ACC112 (cell line): Measurements from ENCODE around the gene HOXA9.

Source experiments
- H2AFZ ChIP-seq: fragments of 200-600 bp; sonication (generic); one replicate; pipeline ENCODE4 v1.6.0; 2017; ENCODE audit warnings: antibody characterized with exemption, low read length; ENCODE audit not compliant: unreplicated experiment
- H3K27ac ChIP-seq: fragments of 200-600 bp; sonication (generic); 2 replicates; pipeline ENCODE4 v1.5.1; 2014; ENCODE audit warnings: low read depth, mild to moderate bottlenecking, antibody characterized with exemption, low read length, moderate library complexity
- H3K27me3 ChIP-seq: fragments of 200-600 bp; sonication (generic); 2 replicates; pipeline ENCODE4 v1.6.1; 2014; ENCODE audit warnings: mild to moderate bottlenecking, antibody characterized with exemption, low read length, moderate library complexity, mixed read lengths; ENCODE audit not compliant: insufficient read depth
- H3K36me3 ChIP-seq: fragments of 200-600 bp; sonication (generic); 2 replicates; pipeline ENCODE4 v1.6.1; 2016; ENCODE audit warnings: mild to moderate bottlenecking, antibody characterized with exemption, low read length, moderate library complexity, mixed read lengths; ENCODE audit not compliant: insufficient read depth
- H3K4me1 ChIP-seq: fragments of 200-600 bp; sonication (generic); one replicate; pipeline ENCODE4 v1.6.1; 2016; ENCODE audit warnings: low read length, mixed read lengths; ENCODE audit not compliant: insufficient read depth, unreplicated experiment, control insufficient read depth
- H3K4me3 ChIP-seq: fragments of 200-600 bp; sonication (generic); 2 replicates; pipeline ENCODE4 v1.5.1; 2014; ENCODE audit warnings: mild to moderate bottlenecking, low read depth, low read length
- H3K79me2 ChIP-seq: fragments of 200-600 bp; sonication (generic); one replicate; pipeline ENCODE4 v1.6.0; 2016; ENCODE audit warnings: low read length; ENCODE audit not compliant: control insufficient read depth, unreplicated experiment, insufficient read depth

HOXA9 gene

DNA sequence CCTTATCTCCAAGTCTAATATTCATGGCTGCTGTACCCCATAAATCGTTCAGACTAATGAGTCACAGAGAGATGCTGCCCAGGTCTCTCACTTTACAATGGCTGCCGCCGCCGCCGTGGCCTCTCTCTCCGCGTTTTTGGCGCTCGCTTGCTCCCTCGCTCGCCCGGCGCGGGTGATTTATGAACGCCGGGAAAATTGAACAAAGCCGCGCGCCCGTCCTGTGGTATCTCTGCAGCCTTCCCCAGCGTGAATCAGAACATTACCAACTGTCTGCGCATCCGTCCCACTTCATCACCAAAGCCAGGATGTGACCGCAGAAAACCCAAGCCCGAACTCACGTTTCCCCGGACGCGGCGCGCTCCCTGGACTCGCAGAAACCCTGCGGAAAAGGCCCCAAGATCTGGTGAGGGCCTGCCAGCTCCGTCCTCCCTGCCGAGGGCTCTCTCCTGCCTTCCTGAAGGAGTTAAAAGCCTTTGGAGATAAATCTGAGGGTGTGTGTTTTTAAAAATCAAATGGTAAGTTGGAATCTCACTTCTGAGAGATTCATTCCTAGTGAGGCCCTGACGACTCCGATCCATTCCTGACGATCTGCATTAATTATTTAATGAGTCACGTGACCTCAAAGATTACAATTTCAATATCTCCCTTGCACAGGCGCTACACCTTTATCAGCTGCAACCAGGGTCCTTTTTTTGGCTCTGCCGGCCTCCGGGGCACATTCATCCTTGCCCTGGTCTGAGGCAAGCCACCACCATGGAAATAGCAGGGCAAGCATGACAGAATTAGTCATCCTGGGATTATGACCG lies 41.0 kb downstream of the HOXA9 start:
- Histone ChIP-seq H3K79me2 (no peaks in the 10 kb centered on the region), H3K4me1 (peaks cover 4% of the 10 kb centered on the region), H3K36me3 (no peaks in the 10 kb centered on the region), H2AFZ (no peak overlapping the region), H3K27me3 (peaks cover 99% of the 10 kb centered on the region), H3K4me3 (0 out of 2 replicates have a peak overlapping the region, but pooled peaks have one; percentile 16), H3K27ac (no peak overlapping the region)

DNA sequence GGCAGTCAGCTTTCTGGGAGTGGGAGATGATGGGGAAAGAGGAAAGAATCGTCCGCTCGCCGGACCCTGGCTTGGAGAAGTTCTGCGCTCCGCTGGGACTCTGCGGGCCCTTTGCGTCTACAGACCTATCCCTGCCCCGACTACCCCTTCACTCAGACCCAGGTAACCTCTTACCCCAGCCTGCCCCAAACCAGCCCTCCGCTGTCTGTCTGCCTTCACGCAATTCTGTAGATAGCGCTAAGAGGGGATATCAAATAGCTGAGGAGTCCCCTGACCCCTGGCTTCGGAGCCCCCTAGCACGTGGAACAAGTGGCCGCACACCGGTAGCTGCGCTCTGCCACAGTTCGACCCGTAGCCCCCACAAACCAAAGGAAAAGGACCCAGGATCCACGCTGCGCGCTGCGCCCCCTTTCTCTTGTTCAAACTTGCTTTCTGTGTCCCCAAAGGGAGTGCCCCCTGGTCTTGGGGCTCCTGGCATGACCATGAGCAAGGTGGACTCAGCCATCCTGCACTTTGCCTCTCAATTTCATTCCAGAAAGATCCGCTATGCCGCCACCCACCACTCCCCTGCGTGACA lies 41.8 kb downstream of the HOXA9 start:
- Histone ChIP-seq H3K36me3 (no peaks in the 10 kb centered on the region), H2AFZ (no peak overlapping the region), H3K4me3 (0 out of 2 replicates have a peak overlapping the region, but pooled peaks have one; percentile 16), H3K27me3 (peaks cover 99% of the 10 kb centered on the region), H3K4me1 (peaks cover 4% of the 10 kb centered on the region), H3K27ac (no peak overlapping the region), H3K79me2 (no peaks in the 10 kb centered on the region)

DNA sequence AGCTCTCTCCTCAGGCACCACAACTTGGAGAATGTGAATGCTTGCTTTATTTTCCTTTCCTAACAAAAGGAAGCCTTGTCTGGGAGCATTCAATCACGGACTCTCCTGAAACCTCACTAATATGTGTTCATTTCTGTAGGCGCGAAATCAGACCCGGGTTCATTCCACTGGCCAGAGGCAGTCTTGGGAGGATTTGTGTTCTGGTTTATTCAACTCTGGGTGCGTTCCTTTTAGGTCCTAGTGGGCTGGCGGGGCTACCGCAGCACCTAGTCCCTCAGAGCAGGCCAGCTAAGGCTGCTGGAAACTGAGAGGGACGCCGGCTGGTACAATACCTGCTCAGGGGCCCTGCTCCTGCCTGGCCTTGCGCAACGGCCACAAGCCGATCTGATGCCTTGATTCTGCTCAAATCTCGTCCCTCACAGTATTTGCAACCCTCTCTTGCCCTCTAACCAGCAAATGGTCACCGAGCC lies 42.3 kb downstream of the HOXA9 start:
- H3K27me3 ChIP-seq, result peaks cover 99% of the 10 kb centered on the region
- H2AFZ ChIP-seq, result no peak overlapping the region
- H3K36me3 ChIP-seq, result no peaks in the 10 kb centered on the region
- H3K27ac ChIP-seq, result no peak overlapping the region
- no peaks in the 10 kb centered on the region for H3K79me2 ChIP-seq
- peaks cover 4% of the 10 kb centered on the region for H3K4me1 ChIP-seq
- no peak overlapping the region for H3K4me3 ChIP-seq

DNA sequence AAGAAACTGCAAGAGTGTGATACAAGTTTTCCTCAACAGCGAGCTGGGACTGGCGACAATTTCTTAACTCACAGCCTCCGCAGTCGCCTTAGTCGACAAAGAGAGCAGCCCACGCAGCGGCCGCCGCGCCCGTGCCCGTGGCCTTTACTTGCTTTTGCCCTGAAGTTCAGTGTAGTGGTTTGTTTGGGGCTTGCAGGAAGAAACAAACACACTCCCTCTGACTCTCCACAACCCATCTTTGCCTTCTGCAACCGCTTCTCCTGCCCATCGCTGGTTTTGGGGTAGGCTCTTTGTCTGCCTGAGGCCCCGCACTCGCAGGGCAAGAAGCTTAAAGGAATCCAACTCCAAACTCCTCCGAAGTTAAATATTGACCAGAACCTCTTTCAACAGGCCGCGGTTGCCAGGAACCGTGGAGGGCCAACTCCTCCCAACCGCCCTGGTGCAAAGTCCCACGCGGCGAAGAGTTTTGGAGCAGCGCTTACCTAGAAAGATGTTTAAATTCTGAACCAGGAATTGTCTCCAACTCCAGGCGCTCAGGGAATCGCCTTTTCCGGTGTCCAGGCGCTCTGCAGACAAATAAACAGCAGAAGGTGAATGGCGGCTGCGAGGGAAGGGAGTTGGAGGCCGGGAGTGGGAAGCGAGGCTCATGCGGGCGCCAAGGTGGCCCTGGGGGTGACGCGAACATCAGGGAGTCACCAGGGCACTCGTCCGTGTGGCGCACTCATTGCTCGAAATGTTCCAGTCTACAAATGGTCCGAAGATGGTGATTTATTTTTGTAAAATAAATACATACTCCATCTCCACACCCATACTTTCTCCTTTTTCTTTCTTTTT lies 43.0 kb downstream of the HOXA9 start:
- Histone ChIP-seq H3K4me1 (peaks cover 4% of the 10 kb centered on the region), H3K4me3 (no peak overlapping the region), H3K36me3 (no peaks in the 10 kb centered on the region), H3K27me3 (peaks cover 99% of the 10 kb centered on the region), H3K79me2 (no peaks in the 10 kb centered on the region), H3K27ac (no peak overlapping the region), H2AFZ (no peak overlapping the region)

- H3K79me2 ChIP-seq, result no peaks in the 10 kb centered on the region
- H3K4me1 ChIP-seq, result peaks cover 4% of the 10 kb centered on the region
- H3K27ac ChIP-seq, result no peak overlapping the region
- H2AFZ ChIP-seq, result no peak overlapping the region
- peaks cover 99% of the 10 kb centered on the region for H3K27me3 ChIP-seq
- H3K4me3 ChIP-seq, result no peak overlapping the region
- H3K36me3 ChIP-seq, result no peaks in the 10 kb centered on the region
Measured at GRCh38 chr7:27121684-27122076, 43.7 kb downstream of the HOXA9 start.

DNA sequence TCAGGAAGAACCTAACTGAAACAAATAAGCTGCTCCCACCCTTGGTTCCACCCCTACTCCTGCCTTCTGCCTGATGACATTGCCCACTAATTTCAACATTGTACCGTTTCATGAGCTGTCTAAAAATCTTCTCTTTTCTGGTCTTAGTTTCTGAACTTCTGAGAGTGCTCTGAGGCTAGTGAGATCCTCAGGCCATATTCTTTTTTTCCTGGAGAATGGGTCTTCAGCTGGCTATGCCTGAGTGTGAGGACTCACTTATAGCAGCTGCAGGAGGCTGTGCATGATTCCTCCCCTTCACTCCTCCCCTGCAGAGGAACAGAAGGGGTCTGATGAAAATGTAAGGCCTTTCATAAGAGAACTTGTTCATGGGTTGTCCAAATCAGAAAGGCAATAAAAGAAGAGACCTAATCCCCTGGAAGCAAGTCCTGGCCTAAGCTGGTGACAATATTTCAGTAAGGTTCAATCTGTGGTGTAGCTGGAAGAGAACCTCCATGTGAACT lies 45.9 kb downstream of the HOXA9 start:
- Histone ChIP-seq H3K79me2 (no peaks in the 10 kb centered on the region), H3K4me1 (peaks cover 4% of the 10 kb centered on the region), H2AFZ (no peak overlapping the region), H3K36me3 (no peaks in the 10 kb centered on the region), H3K4me3 (no peak overlapping the region), H3K27me3 (peaks cover 98% of the 10 kb centered on the region), H3K27ac (no peak overlapping the region)

GRCh38 chr7:27118580-27118979 lies 46.8 kb downstream of the HOXA9 start:
- Histone ChIP-seq H3K36me3 (no peaks in the 10 kb centered on the region), H2AFZ (no peak overlapping the region), H3K79me2 (no peaks in the 10 kb centered on the region), H3K27ac (no peak overlapping the region), H3K4me3 (no peak overlapping the region), H3K4me1 (no peaks in the 10 kb centered on the region), H3K27me3 (peaks cover 95% of the 10 kb centered on the region)

DNA sequence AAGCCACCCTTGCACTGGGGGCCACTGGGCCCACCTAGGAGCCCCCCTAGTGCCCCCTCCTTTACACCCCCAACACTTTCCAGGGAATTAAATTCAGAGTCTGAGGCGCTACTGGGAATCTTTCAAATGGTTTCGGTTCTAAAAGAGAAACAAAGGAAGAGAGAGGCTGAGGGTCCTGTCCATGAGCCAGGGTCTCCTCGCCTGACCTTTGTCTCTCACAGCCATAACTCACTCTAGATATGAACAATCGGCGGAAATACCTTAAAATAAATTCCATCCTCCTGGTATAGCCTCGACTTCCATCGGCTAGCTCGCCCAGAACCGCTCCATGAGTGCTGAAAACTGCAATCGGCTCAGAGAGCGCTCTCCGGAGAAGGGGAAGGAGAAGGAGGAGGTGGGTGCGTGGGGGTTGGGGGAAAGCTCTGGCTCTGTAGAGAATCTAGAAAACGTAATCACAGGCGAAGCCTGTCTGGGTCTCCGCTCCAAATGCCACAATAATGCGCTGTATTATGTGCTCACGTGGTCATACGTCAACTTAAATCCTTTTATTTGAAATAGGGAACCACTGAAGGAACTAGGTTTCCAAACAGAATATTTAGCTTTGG lies 47.3 kb downstream of the HOXA9 start:
- peak overlapping the region; percentile 67 for H3K4me3 ChIP-seq
- H3K27me3 ChIP-seq, result peaks cover 95% of the 10 kb centered on the region
- no peak overlapping the region for H3K27ac ChIP-seq
- no peaks in the 10 kb centered on the region for H3K79me2 ChIP-seq
- H3K36me3 ChIP-seq, result no peaks in the 10 kb centered on the region
- H2AFZ ChIP-seq, result no peak overlapping the region
- H3K4me1 ChIP-seq, result no peaks in the 10 kb centered on the region

DNA sequence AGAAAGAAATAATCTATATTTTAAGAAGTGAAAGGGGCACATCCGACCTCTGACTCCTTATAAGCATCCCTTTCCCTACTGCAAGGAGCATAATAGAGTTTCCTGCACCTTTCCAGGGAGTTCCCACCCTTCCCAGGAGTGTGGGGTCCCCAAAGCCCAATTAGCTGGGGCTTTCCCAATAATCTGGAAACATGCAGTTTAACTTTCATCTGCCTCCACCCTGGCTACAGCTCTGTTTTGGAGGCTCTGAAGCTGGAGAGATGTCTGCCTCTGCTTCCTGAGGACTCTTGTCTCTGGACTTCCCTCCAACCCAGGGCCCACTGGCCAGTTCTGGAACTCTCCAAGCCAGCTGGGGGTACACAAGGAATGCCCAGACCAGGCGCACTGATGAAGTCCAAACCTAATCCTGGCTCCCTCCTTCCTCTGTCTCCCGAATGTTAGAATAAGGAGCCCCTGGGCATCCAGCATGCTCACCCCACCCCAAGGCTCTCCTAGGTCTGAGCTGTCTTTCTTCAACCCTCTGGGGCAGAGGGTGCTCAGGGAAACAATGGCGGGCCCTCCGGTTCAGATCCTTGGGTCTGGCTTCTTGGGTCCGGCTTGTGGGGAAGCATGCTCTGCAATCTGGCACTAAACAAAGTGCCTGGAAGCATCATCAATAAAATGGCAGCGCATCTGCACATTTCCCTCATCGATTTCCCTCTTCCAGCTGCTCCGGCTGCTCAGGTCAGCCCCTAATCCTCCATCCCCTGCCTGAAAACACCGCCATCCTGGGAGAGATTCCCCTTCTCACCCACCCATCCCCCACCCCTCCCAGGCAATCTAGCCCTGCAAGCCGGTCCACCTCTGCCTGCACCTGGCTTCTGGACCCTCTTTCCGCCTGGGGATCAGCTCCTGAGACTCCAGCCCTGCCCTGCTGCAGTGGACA lies 48.1 kb downstream of the HOXA9 start:
- Histone ChIP-seq H3K4me1 (no peaks in the 10 kb centered on the region), H2AFZ (no peak overlapping the region), H3K36me3 (no peaks in the 10 kb centered on the region), H3K27ac (no peak overlapping the region), H3K27me3 (peaks cover 95% of the 10 kb centered on the region), H3K4me3 (peak overlapping the region; percentile 67), H3K79me2 (no peaks in the 10 kb centered on the region)
